GM18511 (cell line): ENCODE results near the gene TPO.
"Not testable (repeated sequence)": the region's sequence is repeated elsewhere in the genome, so short reads cannot be mapped to it uniquely, and the experiment has no call there.

Source experiments
- ATAC-seq: cut with Tn5 transposase; IDR thresholded peaks from one replicate; pipeline ENCODE4 v1.9.1; 2021; ENCODE audit warnings: mild to moderate bottlenecking, moderate library complexity; ENCODE audit not compliant: unreplicated experiment

The TPO gene

GRCh38 chr2:1482253-1482675 lies 69.0 kb downstream of the TPO start:
- ATAC-seq, result no peak

GRCh38 chr2:1482981-1483380 lies 69.7 kb downstream of the TPO start:
- no peak for ATAC-seq

DNA sequence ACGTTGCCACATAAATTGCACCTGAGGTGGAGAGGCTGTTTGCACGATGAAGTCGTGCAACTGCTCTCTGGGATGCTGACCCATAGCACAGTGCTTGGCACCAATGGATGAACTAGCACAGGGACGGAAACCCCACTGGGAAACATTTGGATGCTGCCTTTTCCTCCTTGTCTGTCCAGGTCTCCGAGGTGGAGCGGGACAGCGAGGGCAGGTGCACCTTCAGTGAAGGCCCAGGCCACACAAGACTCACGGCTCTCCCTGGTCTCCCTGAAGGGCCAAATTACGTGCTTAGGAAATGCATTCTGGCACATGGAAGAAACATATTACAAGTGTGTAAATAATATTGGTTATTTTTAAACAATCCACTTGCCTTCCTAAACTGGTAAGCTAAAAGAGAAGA lies 70.3 kb downstream of the TPO start:
- no peak for ATAC-seq

GRCh38 chr2:1484131-1484884 lies 71.0 kb downstream of the TPO start:
- no peak for ATAC-seq

DNA sequence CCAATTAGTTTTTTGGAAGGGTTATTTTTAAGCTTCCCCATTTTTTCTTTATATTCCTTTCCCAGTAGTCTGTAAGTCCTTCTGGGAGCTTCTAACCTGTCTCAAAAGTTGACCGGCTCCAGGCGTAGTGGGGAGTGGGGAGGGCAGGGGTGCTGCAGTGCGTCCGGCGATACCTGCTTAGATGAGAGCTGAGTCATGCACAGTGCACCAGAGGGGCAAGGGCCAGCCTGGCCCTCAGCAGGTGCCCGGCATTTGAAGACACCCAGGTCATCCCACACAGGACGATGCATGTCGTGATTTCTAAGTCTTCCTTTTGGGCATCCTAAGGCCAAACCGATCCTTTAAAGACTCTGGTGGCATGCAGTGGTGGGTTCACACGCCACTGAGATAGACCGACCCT lies 73.4 kb downstream of the TPO start:
- ATAC-seq, result no peak

GRCh38 chr2:1487758-1488157 lies 74.5 kb downstream of the TPO start:
- ATAC-seq, result no peak

DNA sequence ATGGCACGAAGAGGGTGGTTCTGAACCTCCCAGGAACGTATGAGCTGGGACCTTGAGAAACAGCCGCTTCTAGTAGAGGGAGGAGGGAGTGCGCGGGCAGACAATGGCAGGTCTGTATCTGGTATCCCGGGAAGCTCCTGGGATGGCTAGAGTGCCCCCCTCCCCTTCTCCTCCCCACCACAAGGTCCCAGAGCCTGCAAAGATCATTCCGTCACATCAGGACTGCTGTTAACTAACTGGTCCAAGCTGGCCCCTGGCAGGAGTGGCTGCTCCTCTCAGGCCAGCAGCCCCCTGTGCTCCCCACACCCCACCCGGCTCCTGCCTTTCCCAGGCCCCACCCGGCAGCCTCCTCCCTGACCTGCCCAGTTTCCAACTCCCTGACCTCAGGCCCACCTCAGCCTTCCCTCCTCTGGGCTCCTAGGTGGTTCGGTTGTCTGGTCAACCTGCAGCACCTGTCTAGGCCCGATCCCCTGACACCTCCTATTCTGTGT lies 75.0 kb downstream of the TPO start:
- no peak for ATAC-seq

- ATAC-seq, result no peak
These were observed 75.6 kb downstream of the TPO start for GRCh38 chr2:1488851-1489250.

- ATAC-seq, result no peak
These were observed 76.2 kb downstream of the TPO start for GRCh38 chr2:1489486-1489885.

GRCh38 chr2:1490381-1490780 lies 77.1 kb downstream of the TPO start:
- not testable (repeated sequence) for ATAC-seq

GRCh38 chr2:1491751-1492150 lies 78.5 kb downstream of the TPO start:
- ATAC-seq, result no peak

DNA sequence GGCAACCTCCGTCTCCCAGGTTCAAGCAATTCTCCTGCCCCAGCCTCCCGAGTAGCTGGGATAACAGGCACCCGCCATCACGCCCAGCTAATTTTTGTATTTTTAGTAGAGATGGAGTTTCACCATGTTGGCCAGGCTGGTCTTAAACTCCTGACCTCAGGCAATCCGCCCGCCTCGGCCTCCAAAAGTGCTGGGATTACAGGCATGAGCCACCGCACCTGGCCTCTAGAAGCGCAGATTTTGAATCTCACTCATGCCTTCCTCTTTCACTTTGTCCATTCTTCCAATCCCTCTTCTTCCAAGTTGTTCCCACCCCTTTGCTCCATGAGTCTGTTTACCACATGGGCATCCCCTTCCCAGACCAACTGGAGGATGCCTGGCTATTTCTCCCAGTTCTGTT lies 79.0 kb downstream of the TPO start:
- ATAC-seq, result not testable (repeated sequence)

DNA sequence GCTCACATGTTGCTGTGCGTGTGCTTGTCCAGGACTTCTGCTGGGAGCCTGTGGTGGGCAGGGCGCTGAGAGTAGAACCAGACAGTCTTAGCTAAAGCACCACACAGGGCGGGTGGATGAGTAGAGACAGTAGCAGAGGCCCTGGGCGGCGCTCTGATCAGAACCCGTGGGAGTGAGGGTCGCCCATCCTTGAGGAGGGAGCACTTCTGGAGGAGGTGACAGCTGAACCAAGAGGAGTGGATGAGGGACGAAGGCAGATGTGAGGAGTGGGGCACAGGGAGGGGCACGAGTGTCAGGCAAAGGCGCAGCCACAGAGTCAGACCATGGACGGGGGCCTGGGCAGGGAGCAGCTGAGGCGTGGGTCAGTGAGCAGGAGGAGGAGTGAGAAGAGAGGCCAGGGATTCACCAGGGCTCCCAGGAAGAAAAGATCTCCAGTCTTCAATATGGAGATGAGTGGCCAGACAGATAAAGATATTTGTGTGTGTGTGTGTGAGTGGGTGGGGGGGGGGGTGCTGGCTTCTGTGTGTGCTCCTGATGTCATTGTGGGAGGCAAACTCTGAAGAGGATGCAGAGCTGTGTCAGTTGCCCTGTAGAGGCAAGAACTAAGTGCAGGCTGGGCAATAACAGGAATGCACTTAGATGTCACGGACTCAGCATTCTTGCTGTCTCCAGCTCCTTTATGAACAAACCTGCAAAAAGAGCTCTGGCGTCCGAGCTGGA lies 79.6 kb downstream of the TPO start:
- no peak for ATAC-seq

GRCh38 chr2:1493431-1494126 lies 80.3 kb downstream of the TPO start:
- ATAC-seq, result no peak

- no peak for ATAC-seq
These were observed 81.0 kb downstream of the TPO start for GRCh38 chr2:1494257-1494656.

- ATAC-seq, result no peak
These were observed 81.6 kb downstream of the TPO start for GRCh38 chr2:1494906-1495305.

DNA sequence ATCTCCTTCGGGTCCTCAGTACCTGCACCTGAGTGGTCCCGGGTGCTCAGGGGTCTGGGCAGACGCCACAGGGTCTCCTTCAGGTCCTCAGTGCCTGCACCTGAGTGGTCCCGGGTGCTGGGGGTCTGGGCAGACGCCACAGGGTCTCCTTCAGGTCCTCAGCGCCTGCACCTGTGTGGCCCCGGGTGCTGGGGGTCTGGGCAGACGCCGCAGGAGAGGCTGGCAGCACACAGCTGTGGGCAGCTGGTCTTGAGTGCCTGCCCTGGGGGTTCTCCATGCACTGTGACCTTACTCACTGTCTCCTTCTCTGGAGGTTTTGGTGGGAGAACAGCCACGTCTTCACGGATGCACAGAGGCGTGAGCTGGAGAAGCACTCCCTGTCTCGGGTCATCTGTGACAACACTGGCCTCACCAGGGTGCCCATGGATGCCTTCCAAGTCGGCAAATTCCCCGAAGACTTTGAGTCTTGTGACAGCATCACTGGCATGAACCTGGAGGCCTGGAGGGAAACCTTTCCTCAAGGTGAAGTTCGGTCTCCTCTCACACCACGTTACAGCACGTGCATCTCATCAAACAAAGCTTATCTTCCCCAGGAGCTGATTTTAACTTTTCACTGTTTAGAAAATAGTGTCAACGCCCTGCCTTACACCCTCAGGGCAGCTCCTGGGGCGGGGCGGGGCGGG lies 82.6 kb downstream of the TPO start:
- ATAC-seq, result no peak

- no peak for ATAC-seq
These were observed 83.1 kb downstream of the TPO start for GRCh38 chr2:1496359-1496821.

DNA sequence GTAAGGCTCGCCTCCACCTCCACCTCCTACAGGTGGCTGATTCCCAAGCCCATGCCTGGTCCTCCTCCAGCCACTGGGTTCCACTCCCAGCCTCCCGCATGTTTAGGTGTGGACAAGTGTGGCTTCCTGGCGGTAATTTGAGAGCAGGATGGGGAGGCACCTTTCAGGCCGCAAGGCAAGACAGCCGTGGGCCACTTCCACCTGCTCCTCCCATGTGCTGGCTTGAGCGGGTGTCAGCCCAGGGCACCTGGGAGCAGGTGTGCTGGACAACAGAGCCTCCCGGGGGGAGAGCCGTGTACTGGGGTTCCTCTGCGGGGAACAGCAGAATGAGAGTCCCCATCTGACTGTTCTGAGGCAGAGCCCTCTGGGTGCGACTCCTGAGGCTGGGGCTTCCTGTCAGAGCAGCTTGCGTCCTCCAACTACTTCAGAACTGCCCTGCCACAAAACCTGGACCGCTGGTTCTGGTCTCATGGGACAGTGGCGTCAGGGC lies 83.9 kb downstream of the TPO start:
- ATAC-seq, result no peak

DNA sequence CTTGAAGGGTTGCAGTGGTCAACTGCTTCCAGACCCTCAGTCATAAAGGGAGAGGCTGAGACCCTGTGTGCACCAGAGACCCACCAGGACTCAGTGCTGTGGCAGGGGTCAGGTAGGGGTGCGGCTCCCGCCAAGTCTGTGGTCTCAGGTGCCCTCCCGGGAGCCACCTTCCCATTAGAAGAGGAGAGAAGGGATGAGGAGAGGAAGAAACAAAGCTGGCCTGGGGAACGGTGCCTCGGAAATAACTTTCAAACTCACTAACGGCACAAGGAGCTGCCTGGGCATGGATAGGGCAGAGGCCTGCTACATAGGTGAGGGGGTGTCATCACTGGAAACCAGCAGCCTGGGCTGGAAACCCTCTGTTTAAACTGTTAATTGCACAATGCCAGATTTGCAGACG lies 84.9 kb downstream of the TPO start:
- ATAC-seq, result no peak
